Kidney (tissue), 14 donors: ENCODE measurements around the gene CPED1. TPM values are rescaled to one million over a fixed set of nuclear protein-coding genes. Genes with fewer than 3 reads are reported as not detected.
"Not testable (repeated sequence)": the region's sequence is repeated elsewhere in the genome, so short reads cannot be mapped to it uniquely, and the experiment has no call there.

Source experiments
- DNase-seq, 5 donors: peaks; one replicate each; pipeline ENCODE4 v3.0.0-alpha.2; 2013 to 2020
- FAIRE-seq: peaks from 2 replicates; lab custom pipeline; 2012; peaks lifted over from hg19 to GRCh38; lab: Jason Lieb, UNC
- H3K27ac ChIP-seq, 2 donors: one replicate each; pipeline ENCODE4 v1.7.0; 2013; ENCODE audit warnings: low read depth in 2 of 2, low read length in 2 of 2, inconsistent platforms in 1 of 2
- H3K27me3 ChIP-seq: one replicate; pipeline ENCODE4 v1.7.1; 2013; ENCODE audit warnings: low read length, inconsistent platforms; ENCODE audit not compliant: control insufficient read depth, insufficient read depth
- H3K36me3 ChIP-seq, 3 donors: one replicate each; pipeline versions ENCODE4 v1.7.0 to v1.7.1; 2013; ENCODE audit warnings: low read length in 3 of 3, control low read depth in 1 of 3, inconsistent platforms in 1 of 3; ENCODE audit not compliant: insufficient read depth in 3 of 3, control insufficient read depth in 2 of 3
- H3K4me1 ChIP-seq, 3 donors: one replicate each; pipeline versions ENCODE4 v1.7.0 to v1.7.1; 2013; ENCODE audit warnings: low read length in 3 of 3, inconsistent platforms in 1 of 3, low read depth in 1 of 3; ENCODE audit not compliant: control insufficient read depth in 2 of 3, insufficient read depth in 2 of 3
- H3K4me3 ChIP-seq, 3 donors: one replicate each; pipeline versions ENCODE4 v1.7.0 to v1.8.1; 2013; ENCODE audit warnings: low read length in 3 of 3, control low read depth in 1 of 3, inconsistent platforms in 1 of 3
- H3K9ac ChIP-seq, 3 donors: one replicate each; pipeline versions ENCODE4 v1.7.0 to v1.7.1; 2013; ENCODE audit warnings: low read length in 3 of 3, control low read depth in 1 of 3, inconsistent platforms in 1 of 3
- H3K9me3 ChIP-seq, 3 donors: one replicate each; pipeline versions ENCODE4 v1.7.0 to v1.7.1; 2013; ENCODE audit warnings: low read length in 3 of 3, control low read depth in 1 of 3, inconsistent platforms in 1 of 3; ENCODE audit not compliant: control insufficient read depth in 2 of 3, insufficient read depth in 1 of 3
- CTCF ChIP-seq: IDR thresholded peaks from 3 replicates; pipeline ENCODE4 v1.5.1; 2012; ENCODE audit warnings: mild to moderate bottlenecking, moderate library complexity, borderline replicate concordance; ENCODE audit not compliant: insufficient read depth; ENCODE audit errors: extremely low read depth
- intact Hi-C: fragments of 100-400 bp; cut with DNase I; formaldehyde crosslinking; loops from one replicate; pipeline ENCODE4 v1.11.1; 2022
- polyA plus RNA-seq: library from polyadenylated mRNA; stranded (reverse); fragments of 350-450 nt; fragmentation: Illumina TruSeq; extraction: RNeasy Lipid Tissue Mini Kit (QIAGEN cat#74804); gene quantifications from one replicate; pipeline ENCODE4 v1.2.3, GENCODE V29; 2014; ENCODE audit warnings: low read depth, low replicate concordance; ENCODE audit not compliant: insufficient read depth
- total RNA-seq: library from RNA; stranded (reverse); fragmentation: NEBNext Ultra II Directional; extraction: Animal tissue kit (Norgen Biotek cat#: 25700); gene quantifications from one replicate; pipeline ENCODE4 v1.2.1, GENCODE V29; 2021
- donor health status: control.
- donor health status: control.
- donor health status: control.
- donor health status: control.
- donor health status: control.
- donor health status: DM: yes; HTN: yes; CAD: no.
- donor health status: Normal renal cell carcinoma (clear cell type).

Gene CPED1
- total and polyA plus RNA-seq, 2 donors from 2014 or later: 2.9 to 16.9 TPM

- H3K9me3 ChIP-seq: no peaks in the 10 kb centered on the region
- no peak for TF ChIP-seq CTCF
- no peak overlapping the region for H3K4me3 ChIP-seq
- FAIRE-seq (no peak), DNase-seq (no peak)
- intact Hi-C loops: no loop called here
- H3K9ac ChIP-seq: no peak overlapping the region
- H3K36me3 ChIP-seq: no peaks in the 10 kb centered on the region
- H3K4me1 ChIP-seq: no peaks in the 10 kb centered on the region
- H3K27ac ChIP-seq: no peak overlapping the region
- no peaks in the 10 kb centered on the region for H3K27me3 ChIP-seq
Measured at GRCh38 chr7:121237601-121238000, 249.1 kb downstream of the CPED1 start.

- FAIRE-seq: no peak
- Histone ChIP-seq H3K4me1 (no peaks in the 10 kb centered on the region), H3K27me3 (no peaks in the 10 kb centered on the region), H3K27ac (no peak overlapping the region), H3K4me3 (no peak overlapping the region), H3K36me3 (no peaks in the 10 kb centered on the region), H3K9me3 (no peaks in the 10 kb centered on the region), H3K9ac (no peak overlapping the region)
- TF ChIP-seq CTCF: no peak
- no peak for DNase-seq
- intact Hi-C loops: no loop called here
Measured at GRCh38 chr7:121244120-121244870, 255.8 kb downstream of the CPED1 start.

- intact Hi-C loops, H3K27ac ChIP-seq, DNase-seq, H3K4me3 ChIP-seq, H3K9me3 ChIP-seq, H3K36me3 ChIP-seq, FAIRE-seq, H3K4me1 ChIP-seq, H3K9ac ChIP-seq, H3K27me3 ChIP-seq: not testable (repeated sequence)
Measured at GRCh38 chr7:121251367-121251766, 262.9 kb downstream of the CPED1 start.

GRCh38 chr7:121252523-121253235, 264.2 kb downstream of the CPED1 start:
- H3K9me3 ChIP-seq, H3K4me1 ChIP-seq, H3K27me3 ChIP-seq, H3K4me3 ChIP-seq, H3K27ac ChIP-seq, H3K36me3 ChIP-seq, intact Hi-C loops, DNase-seq, FAIRE-seq, H3K9ac ChIP-seq: not testable (repeated sequence)
